ENCODE results near the gene DNAJC15.
"Not testable (repeated sequence)": the region's sequence is repeated elsewhere in the genome, so short reads cannot be mapped to it uniquely, and the experiment has no call there.

DNA sequence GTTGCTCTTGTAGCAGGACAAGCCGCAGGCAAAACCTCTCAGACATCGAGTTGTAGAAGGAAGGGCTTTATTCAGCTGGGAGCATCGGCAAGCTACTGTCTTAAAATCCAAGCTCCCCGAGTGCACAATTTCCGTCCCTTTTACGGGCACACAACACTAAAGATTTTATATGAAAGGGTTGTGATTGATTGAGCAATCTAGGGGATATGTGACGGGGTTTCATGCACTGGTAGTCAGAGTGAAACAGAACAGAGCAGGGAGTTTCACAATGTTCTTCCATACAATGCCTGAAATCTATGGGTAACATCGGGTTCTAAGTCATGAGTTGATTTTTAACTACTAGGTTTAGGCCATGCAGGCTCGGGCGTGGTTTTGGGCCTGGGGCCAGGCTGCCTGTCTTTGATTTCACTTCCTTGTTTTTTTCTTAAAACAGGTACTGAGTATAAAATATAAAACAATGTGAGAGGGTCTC is 22.0 kb downstream of the DNAJC15 start:
- TF ChIP-seq POLR2AphosphoS5 (IDR thresholded peaks at IDR 0.05; ENCODE audit: low read depth, low read length); TAF1 (IDR thresholded peaks at IDR 0.05; ENCODE audit: borderline replicate concordance, low read depth, low read length); POLR2A (IDR thresholded peaks at IDR 0.05; ENCODE audit: low read depth, low read length): not testable (repeated sequence)
